VCaP (cell line): ENCODE results near the gene RGS6.
"Not testable (repeated sequence)": the region's sequence is repeated elsewhere in the genome, so short reads cannot be mapped to it uniquely, and the experiment has no call there.

Experiments used
- H3K27ac ChIP-seq: fragments of 450-650 bp; 2 replicates; pipeline ENCODE4 v1.5.1; 2017
- CTCF ChIP-seq: fragments of 450-650 bp; conservative IDR thresholded peaks from 2 replicates; pipeline ENCODE4 v1.5.1; 2017; ENCODE audit warnings: mild to moderate bottlenecking, moderate library complexity

The RGS6 gene

GRCh38 chr14:71932229-71932981 is at the start of gene RGS6:
Gene RGS6, plus strand, starts transcription at chr14:71932429.
- TF ChIP-seq CTCF: peak; percentile 84
- H3K27ac ChIP-seq: no peak within 1 kb of the TSS

- no peak overlapping the region for H3K27ac ChIP-seq
- TF ChIP-seq CTCF: no peak
These were observed 49.1 kb upstream of the RGS6 start for GRCh38 chr14:71883094-71883493.

DNA sequence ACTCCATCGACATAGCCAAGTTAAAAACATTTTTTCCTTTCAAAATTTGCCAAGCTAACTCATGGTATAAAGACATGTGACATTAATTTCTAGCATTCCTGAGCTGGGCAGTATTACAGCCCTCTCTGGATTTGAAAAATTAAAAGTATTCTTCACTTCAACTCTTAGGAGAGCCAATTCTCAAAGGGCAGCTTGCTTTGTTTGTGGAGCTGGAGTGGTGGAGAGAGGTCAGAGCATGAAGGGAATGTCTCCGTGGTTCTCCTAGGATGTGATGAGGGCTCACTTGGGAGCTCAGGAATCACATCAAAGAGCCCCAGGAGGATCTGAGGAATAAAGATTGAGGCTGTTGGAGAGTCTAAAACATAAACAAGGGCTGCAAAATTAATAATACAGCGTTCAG is 46.9 kb upstream of the RGS6 start:
- TF ChIP-seq CTCF: no peak
- no peak overlapping the region for H3K27ac ChIP-seq

DNA sequence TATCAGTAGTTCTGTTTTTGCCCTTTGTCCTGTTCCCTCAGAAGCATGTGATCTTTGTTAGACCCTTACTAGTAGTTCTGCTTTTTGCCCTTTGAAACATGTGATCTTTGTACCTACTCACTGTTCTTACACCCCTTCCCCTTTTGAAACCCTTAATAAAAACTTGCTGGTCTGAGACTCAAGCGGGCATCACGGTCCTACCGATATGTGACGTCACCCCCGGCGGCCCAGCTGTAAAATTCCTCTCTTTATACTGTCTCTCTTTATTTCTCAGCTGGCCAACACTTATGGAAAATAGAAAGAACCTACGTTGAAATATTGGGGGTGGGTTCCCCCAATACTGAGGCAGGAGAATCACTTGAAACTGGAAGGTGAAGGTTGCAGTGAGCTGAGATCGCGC is 44.4 kb upstream of the RGS6 start:
- H3K27ac ChIP-seq: not testable (repeated sequence)

GRCh38 chr14:71890541-71890940 is 41.7 kb upstream of the RGS6 start:
- no peak for TF ChIP-seq CTCF
- no peak overlapping the region for H3K27ac ChIP-seq

- no peak overlapping the region for H3K27ac ChIP-seq
- TF ChIP-seq CTCF: no peak
These were observed 41.0 kb upstream of the RGS6 start for GRCh38 chr14:71891185-71891584.

- H3K27ac ChIP-seq: no peak overlapping the region
- no peak for TF ChIP-seq CTCF
These were observed 40.3 kb upstream of the RGS6 start for GRCh38 chr14:71891970-71892369.

GRCh38 chr14:71905031-71905430 is 27.2 kb upstream of the RGS6 start:
- no peak overlapping the region for H3K27ac ChIP-seq
- TF ChIP-seq CTCF: no peak
